Activated CD4-positive, alpha-beta T cell treated with anti-CD3 and anti-CD28 coated beads, Interleukin-2, amount 50 U/mL, for 48 hours (primary cell): Measurements from ENCODE around the gene CCDC14.
A peak's percentile ranks its signal among the peaks of the same experiment; 100 is the strongest.
"Not testable (repeated sequence)": the region's sequence is repeated elsewhere in the genome, so short reads cannot be mapped to it uniquely, and the experiment has no call there.

ENCODE experiments used
- DNase-seq, 2 experiments: peaks; one replicate each; pipeline ENCODE4 v3.0.0-alpha.2; 2020

The CCDC14 gene, protein sequence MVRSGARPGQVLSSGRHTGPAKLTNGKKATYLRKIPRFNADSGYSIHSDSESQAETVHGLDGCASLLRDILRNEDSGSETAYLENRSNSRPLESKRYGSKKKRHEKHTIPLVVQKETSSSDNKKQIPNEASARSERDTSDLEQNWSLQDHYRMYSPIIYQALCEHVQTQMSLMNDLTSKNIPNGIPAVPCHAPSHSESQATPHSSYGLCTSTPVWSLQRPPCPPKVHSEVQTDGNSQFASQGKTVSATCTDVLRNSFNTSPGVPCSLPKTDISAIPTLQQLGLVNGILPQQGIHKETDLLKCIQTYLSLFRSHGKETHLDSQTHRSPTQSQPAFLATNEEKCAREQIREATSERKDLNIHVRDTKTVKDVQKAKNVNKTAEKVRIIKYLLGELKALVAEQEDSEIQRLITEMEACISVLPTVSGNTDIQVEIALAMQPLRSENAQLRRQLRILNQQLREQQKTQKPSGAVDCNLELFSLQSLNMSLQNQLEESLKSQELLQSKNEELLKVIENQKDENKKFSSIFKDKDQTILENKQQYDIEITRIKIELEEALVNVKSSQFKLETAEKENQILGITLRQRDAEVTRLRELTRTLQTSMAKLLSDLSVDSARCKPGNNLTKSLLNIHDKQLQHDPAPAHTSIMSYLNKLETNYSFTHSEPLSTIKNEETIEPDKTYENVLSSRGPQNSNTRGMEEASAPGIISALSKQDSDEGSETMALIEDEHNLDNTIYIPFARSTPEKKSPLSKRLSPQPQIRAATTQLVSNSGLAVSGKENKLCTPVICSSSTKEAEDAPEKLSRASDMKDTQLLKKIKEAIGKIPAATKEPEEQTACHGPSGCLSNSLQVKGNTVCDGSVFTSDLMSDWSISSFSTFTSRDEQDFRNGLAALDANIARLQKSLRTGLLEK

DNA sequence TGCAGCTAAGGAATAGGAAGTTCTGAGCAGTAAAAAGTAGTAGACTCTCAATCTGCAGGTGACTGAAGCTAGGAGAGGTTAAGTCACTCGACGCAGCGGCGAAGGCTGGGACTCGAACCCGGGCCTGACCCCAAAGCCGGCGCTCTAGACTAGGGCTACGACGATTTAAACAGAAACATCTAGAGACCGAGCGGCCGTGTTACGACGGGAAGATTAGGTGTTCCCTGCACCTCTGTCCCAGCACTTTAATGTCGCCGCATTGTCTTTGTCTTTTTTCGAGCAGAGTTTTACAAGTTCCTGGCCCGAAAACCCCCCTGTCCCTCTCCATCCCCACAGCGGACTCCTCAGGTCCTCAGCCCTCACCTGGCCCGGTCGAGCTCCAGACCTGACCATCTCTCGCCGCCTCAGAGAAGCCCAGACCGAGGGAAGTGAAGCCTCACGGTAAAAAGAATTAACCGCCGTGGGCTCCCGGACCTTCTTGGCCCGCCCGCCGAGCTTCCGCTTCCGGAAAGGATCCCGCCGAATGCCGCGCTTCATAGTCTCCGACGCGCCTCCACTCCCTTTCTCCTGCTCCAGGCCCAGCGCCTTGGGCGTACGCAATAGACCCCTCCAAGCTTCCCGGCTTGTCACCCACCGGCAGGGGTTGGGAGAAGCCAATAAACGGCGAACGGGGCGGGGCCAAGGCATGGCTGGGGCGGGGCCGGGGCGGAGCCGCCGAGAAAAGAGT, at the start of gene CCDC14:
Gene CCDC14, minus strand, starts transcription at position 449 of the 727 bp plus-strand sequence. Its CDS starts 56 bp downstream, at position 393.
- DNase-seq = peak; percentile 87 to 90

DNA sequence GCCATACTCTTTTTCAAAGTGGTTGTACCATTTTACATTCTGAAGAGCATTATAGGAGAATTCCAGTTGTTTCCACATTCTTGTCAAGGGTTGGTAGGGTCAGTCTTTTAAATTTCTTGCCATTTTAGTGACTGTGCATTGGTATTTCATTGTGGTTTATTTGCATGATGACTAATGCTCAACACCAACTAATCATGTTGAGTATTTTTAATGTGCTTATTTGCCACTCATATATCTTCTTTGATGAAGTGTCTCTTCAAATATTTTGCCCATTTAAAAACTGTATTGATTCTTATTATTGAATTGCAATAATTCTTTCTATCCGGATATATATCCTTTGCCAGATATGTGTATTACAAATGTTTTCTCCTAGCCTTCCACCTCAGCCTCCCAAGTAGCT, 47.3 kb upstream of the CCDC14 start:
- not testable (repeated sequence) for DNase-seq

DNA sequence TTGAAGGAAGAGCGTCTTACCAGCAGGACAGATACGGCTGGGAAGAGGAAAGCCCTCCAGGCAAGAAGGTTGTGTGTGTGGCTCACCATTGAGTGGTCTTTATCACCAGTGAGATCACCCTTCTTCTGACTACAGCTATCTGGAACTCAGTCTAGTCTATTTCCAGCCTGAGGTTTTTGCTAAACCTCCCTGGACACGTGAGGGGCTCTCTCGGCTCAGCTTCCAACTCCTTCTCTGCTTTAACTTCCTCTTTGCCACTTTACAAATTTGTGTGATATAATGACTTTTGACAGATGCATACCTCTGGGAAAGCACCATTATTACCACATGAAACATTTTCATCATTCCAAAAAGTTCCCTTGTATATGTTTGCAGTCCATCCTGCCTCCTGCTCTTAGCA, 46.2 kb upstream of the CCDC14 start:
- no peak for DNase-seq

DNA sequence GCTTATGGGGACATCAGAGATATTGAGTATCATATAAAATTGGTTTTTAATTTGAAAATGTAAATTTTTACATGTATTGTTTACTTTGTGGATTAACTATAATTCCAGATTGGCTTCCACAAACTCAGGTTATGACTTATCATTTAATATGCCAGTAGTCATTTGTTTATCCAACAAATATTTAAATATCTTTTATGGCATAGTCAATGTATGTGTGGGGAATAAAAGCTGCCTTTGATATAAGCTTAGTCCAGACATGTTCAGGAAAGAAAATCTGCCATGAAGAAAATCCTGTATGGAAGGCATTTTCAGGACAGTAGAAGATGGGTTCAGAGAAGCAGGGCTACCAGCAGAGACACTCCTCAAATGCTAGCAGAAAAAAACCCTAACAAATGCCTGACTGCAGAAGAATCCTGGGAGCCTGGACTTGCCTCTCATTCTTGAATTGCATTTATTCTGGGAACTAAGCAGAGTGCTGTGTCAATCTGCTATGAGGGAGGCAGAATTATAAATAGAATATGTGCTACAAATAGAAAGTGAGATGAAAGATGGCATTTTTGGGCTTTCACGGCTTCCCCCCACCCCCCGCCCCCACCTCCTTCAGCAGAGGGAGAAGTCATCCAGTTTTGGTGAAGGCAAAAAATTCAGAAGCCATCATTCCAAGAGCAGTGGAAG, 41.5 kb upstream of the CCDC14 start:
- not testable (repeated sequence) for DNase-seq

DNA sequence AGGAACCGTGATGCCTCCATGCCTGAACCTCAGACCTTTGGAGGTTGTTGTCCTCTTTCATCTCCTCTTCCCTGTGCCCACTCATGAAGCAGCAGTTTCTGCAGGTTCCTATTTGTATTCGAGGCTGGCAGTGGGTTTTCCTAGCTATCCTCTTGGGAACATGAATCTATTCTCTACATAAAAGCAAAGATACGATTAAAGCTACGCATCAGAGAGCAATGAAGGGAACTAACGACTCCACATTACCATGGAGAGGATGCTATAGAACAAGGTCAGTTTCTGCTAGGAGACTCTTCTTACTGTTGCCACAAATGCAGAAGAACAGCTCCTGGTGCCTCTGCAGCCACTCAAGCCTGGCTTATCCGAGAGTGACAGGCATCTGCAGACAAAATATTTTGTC, 40.3 kb upstream of the CCDC14 start:
- not testable (repeated sequence) for DNase-seq

DNA sequence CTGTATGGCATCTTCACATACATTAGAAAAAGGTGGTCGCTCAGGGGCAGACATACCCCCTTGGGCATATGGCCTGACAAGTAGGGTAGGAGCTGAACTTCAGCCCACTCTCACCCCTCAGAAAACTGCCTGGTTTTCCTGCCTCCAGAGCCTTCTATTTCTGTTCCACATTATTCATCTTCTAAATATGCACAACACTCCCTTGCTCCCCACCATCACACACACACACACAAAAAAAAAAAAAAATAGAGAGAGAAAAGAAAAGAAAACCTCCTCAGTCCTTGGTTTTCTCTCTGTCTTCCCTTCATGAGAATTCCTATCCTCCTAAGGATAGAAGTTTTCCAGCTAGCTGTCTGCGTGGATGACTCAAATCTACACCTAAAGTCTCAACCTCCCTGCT, 36.5 kb upstream of the CCDC14 start:
- DNase-seq = no peak

DNA sequence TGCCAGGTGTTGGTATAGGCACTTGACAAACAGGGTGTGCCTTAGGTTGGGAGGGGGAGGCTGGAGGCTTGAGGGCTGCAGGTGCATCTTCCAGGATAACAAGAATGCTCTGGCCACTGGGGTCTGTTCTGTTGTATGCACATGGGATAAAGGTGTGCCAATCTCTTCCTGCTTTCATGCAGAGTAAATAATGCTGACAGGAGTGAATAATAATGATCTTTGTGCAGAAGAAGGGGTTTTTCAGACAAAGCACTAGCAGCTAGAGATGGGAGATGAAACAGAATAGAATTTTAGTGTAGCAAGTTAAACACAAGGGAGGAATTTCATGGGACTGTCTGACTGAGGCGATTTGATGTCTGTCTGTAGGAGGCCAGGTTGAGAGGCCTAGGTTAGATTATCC, 32.8 kb upstream of the CCDC14 start:
- DNase-seq = no peak

DNA sequence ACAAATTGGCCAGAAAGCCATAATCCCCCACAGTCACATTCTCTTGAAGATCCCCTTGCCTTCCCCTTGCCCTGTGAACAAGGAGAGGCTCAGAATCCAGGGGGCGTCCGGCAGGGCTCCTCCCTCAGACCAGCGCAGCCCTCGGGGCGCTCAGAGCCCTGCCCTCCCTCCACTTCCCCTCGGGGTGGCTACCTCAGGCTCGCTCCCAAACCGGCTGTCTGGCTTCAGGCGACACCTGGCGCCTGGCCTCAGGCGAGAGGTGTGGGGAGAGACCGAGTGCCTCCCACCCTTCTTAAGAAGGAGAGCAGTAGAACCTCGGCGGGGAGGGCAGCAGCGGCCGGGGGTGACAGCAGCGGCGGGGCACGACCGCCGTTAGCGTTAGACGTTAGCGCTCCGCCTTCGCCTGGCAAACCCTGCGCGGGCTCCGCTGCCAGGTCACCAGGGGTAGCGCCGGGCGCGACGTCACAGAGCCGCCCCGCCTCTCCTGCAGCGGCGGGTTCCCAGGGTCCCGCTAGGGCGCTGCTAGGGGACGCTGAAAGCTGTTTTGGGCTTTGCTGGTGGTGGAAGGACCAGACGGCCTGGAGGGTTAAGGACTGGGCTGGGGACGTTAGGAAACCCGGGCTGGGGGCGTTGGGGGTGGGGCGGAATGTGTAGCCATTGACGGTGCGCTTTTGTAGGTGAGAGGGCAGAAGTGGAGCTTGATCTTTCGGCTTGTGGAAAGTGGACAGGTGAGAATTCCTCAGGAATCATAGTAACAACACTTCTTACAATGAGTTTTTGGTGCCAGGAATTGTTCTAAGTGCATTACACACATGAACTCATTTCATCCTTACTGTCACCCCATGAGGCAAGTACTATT, 30.9 kb upstream of the CCDC14 start, which contains the start of gene ROPN1:
Gene ROPN1, minus strand, starts transcription at position 395 of the 859 bp plus-strand sequence. CDS start 11,643 bp downstream, outside the sequence.
- DNase-seq = not testable (repeated sequence)

DNA sequence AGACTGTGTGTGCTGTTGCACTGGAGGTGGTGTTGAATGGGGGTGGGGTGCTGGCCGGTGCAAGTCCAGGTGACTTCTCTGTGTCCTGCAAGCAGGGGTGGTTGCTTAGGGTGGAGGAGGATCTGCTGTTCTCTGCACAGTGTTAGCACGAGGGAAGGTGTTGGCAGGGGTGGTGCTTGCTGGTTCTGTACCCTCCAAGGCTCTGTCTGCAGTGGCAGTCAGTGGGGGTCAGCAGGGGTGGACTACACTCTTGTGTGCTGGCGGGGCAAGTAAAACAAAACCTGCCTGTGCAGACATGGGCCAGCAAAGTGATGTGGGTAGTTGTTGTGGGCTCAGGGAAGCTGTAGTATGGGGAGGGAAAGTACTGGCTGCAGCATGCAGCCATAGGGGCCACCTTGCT, 25.4 kb upstream of the CCDC14 start:
- DNase-seq = no peak

DNA sequence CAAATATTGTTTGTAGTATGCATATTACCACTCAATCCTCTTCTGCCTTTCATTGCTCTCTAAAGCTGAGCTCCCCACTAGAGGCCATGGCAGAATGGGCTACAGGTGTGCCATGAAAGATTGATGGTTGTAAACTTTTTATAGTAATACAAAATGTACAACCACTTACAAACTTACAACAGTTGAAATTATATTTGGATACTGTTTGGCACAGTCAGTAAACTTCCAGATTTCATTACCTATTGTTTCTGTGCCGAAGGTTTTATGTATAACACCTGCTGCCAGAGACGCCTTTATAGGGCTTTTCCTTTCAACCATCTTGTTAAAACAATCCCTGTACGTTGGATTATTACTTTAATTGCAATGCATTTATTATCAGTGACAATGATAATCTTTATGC, 23.9 kb upstream of the CCDC14 start:
- no peak for DNase-seq

DNA sequence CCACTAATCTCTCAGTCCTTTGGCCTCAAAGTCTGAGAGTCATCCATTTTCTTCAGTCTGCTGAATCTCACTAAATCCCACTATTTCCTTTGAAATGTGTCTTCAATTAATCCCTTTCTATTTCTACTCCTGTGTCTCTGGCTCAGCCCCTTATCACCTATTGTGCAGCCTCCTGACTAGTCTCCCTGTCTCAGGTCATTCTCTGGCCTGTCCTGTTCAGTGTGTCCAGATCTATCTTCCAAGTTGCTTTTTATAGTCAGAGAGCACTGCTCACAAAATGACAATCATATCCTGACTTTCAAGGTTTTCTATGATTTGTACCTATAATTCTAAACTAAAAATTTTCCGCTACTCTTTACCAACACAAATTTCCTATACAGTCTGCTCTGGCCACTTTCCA, 23.3 kb upstream of the CCDC14 start:
- no peak for DNase-seq

DNA sequence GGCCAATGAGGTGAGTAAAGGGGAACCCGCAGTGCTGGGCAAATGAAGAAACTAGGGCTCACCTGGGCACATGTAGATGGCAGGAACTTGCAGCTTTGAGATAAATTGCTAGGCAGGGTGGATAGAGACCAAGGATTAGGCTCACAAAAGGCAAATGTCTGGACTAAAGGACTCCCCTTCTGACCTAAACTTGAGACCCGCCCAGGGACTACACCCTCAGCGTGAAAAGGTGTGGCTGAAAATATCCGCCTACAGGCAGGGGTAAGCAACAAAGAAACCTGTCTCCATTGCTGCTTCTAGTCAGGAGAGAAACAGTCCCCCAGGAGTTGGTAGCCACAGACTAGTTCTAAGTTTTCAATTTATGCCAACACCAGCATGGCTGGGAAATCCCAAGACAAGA, 20.3 kb upstream of the CCDC14 start:
- DNase-seq = not testable (repeated sequence)

DNA sequence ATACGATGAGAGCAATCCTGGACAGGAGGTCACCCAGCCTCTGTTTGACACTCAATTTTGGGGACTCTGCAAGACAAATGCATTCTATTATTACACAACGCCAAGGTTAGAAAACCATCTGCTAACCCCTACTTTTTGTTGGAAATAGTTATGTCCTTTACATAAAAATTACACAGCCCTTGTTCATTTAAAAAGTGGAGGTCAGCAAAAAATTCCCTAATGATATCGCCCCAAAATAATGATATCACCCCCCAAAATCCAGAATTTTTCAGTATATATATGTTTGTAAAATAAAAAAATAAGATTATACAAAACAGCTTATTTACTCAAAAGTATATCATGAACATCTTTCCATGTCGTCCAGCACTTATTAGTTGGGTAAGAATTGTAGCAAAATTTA, 19.5 kb upstream of the CCDC14 start:
- no peak for DNase-seq

DNA sequence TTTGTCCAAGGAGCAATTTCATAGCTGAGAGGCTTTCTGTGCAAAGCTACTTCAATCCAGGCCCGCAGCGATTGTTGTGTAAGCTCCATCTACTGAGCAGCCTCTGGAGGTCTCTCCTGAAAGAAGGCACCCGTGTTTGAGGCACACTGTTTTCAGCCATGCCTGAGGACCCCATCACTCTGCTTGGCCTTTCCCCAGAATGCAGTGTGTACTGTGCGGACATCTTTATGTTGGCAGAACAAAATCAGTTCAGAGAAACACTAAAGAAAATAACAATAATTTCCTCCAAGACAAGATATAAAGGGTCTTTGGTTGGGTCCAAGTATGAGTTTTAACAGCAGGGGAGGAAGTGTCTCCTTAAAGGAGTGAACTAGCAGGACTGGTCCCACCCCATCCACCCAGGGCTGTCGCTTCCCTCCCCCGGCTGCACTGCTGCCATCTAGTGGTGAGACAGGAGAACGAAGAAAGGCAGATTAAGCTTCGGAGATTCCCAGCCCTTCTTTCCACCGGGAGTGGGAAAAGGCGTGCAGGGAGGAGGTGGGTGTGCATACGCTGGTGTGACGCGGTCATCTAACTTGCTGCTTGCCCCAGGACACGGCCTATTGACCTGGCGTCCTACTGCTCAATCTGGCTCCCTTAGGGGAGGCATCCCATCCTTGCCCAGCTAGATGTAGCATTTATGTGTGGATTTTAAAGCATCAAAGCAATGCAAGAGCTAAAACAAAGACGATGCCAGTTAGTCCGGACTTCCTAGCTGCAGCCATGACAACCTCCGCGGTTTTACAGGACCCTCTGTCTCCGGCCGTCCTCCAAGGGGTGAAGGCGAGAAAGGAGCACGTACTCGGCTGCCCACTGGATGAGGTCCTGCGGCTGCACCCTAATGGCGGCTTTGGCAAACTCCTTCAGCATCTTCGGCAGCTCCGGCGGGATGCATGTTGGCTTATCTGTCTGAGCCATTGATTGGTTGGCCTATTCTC, 18.8 kb upstream of the CCDC14 start:
- peak; percentile 11 to 28 for DNase-seq

DNA sequence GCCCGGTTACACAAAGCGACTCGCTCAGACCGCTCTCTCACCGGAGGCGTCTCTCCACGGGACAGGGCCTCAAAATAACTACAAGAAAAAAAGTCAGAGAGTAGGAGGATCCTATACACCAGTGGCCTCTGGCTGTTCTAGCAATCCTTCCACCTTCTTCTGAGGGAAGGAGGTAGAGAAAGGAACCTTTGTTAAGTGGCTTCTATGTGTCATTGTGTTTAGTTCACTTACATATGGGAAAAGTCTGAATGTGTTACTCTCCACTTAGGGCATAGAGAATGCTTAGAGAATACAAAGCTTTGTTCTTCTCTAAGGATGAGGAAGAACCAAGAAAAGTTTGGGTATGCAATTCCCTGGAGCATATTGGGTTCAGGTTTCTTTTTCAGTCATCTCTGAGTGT, 15.9 kb upstream of the CCDC14 start:
- not testable (repeated sequence) for DNase-seq

DNA sequence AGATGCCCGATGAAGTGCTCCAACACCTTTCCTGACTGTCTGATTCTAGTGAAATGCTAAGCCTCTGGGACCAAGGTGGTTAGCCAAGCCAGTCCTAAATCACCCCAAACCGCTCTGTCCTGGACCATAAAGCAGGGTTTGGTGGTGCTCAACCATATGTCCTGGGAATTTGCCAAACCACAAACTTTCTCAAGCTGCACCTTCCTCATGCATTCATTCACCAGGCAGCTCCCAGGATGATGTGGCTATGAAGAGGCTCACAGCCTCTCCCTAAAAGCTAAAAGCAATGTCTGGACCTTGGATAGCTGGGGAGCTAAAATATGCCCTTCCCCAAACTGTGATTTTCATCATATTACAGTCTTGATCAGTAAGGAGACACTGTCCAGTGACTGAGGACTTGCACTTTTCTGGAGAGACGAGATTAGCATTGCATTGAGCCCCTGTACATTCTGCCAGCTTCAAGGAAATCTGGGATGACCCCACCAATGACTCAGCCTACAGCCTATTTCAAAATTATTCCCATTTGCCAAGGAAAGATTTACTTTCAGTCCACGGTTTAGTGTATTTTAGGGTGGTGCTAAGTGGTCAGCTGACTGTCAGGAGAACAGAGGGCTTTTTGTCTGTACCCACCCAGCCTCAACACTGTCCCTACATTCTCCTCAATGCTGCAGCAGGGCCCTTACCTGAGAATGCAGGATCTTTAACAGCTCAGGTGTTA, 15.3 kb upstream of the CCDC14 start:
- not testable (repeated sequence) for DNase-seq

DNA sequence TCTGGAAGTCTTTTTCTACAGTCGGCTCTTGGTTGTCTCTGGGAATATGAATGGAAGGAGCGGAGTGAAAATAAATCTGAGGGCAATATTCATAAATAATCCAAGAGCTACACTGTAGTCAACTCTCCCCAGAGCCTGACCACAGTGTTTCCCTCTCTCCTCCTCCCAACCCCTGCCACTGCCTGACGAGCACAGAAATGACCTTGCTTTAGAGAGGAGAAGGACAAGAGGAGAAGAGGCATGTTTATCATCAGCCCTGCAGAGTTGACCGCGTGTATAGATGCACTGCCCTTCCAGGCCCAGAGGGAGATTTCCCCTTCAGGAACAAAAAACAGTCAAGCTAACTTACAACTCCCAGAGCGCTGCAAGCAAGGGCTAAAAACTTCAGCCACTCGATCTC, 14.0 kb upstream of the CCDC14 start:
- DNase-seq = not testable (repeated sequence)

DNA sequence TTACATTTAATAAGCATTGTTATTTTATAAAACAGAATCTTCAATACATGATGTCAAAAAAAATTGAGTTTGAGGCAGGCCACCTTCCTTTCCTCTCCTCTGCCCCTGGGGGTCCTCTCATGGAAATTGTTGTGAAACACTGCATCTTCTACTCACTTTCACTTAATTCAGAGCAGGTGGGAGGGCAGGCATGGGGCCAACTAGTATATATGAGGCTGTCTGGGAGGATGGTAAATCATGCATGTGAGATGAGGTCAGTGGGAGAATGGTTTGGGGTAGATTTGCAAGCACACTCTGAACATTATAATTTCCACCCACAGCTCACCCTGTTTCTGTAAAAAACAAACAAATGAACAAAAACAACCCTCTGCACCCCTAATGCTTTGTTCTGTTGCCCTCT, 10.4 kb upstream of the CCDC14 start:
- no peak for DNase-seq

DNA sequence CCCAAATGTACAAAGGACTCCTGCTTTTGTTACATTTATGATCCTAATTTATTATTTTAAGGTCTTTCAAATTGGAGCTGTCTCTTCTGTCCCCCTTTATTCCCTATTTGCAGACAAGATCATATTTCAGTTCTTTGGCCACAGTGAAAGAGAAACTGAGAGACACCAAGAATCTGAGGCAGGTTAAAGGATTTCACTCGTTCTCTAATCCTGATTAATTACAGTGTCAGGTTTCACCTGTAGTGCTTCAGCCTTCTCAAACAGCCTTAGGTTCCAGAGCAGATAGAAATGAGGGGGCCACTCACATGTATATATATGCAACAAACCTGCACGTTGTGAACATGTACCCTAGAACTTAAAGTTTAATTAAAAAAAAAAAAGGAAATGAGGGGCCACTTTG, 6.2 kb upstream of the CCDC14 start:
- DNase-seq = not testable (repeated sequence)
